SK-N-MC (cell line): ENCODE measurements around the gene ARID4B.
A peak's percentile ranks its signal among the peaks of the same experiment; 100 is the strongest.

Experiments used
- DNase-seq: peaks from one replicate; pipeline ENCODE4 v3.0.0-alpha.2; 2011; ENCODE audit warnings: low read depth, low spot score
- H3K27ac ChIP-seq: fragments of 200-600 bp; sonication (generic); 2 replicates; pipeline ENCODE4 v1.5.1; 2016; ENCODE audit warnings: mixed run types
- H3K36me3 ChIP-seq: fragments of 200-600 bp; sonication (generic); 2 replicates; pipeline ENCODE4 v1.6.1; 2017; ENCODE audit warnings: antibody characterized with exemption, low read length, mixed read lengths; ENCODE audit not compliant: insufficient read depth
- H3K4me3 ChIP-seq: fragments of 200-600 bp; sonication (generic); 2 replicates; pipeline ENCODE4 v1.5.1; 2016
- H3K9ac ChIP-seq: fragments of 200-600 bp; sonication (generic); 2 replicates; pipeline ENCODE4 v1.8.0; 2017; ENCODE audit warnings: mixed run types, mixed read lengths; ENCODE audit not compliant: insufficient read length
- H3K9me3 ChIP-seq: fragments of 200-600 bp; sonication (generic); 2 replicates; pipeline ENCODE4 v1.6.1; 2017; ENCODE audit warnings: low read depth, mild to moderate bottlenecking, antibody characterized with exemption, low read length, moderate library complexity, mixed read lengths
- EZH2 ChIP-seq: fragments of 200-600 bp; sonication (generic); IDR thresholded peaks from one replicate; pipeline ENCODE4 v1.6.1; 2017; ENCODE audit warnings: antibody characterized with exemption
- FOXP2 ChIP-seq: optimal IDR thresholded peaks from 2 replicates; pipeline ENCODE3; 2011; ENCODE audit warnings: mild to moderate bottlenecking, moderate library complexity; ENCODE audit not compliant: insufficient read depth; ENCODE audit errors: extremely low read length, control extremely low read depth
- POLR2AphosphoS5 ChIP-seq: IDR thresholded peaks from 2 replicates; pipeline ENCODE4 v1.6.1; 2012; ENCODE audit warnings: mild to moderate bottlenecking, low read depth, low read length, borderline replicate concordance

The ARID4B gene

GRCh38 chr1:235307158-235308124, 20.5 kb downstream of the ARID4B start:
- Histone ChIP-seq H3K9me3 (no peaks in the 10 kb centered on the region), H3K9ac (no peak overlapping the region), H3K36me3 (no peaks in the 10 kb centered on the region; the same call in 1 of the 2 replicates), H3K27ac (peak overlapping the region; percentile 42), H3K4me3 (no peak overlapping the region)
- TF ChIP-seq POLR2AphosphoS5 (no peak), EZH2 (no peak)
- DNase-seq, result no peak

DNA sequence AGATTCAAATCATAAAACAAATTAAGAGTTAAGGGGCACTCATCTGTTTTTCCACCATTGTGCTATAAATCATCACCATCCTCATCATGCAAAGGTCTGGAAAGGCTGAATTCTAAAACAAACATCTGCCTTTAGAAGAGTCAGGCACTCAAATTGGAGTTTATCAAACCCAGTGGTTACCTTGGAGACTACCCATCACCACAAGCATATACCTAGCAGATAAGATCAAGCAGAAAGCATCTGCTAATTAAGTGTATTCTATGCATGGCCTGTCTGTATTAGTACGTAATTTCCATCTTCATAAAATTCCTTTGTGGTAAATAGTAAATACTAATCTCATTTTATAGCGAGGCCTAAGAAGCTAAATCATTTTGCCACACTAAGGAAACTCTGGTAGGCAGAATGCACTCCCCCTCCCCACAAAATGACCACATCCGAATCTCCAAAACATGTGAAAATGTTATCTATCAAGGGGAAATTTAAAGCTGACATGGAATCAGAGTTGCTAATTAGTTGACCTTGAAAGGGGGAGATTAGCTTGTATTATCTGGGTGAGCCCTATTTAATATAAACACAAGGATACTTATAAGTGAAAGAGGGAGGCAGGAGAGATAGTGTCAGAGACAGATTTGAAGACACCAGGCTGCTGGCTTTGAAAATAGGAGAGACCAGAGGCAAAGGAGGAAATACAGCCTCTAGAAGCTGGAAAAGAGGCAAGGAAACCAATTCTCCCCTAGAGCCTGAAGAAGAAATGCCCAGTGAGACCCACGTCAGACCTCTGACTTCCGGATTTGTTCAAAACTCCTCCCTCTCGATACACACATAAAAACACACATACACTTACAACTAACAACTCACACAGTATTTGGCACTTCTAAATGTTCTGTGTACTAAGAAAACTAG, 23.2 kb downstream of the ARID4B start:
- H3K9ac ChIP-seq, result no peak overlapping the region
- H3K27ac ChIP-seq, result peak overlapping the region; percentile 7; the same call in 1 of the 2 replicates
- no peaks in the 10 kb centered on the region for H3K36me3 ChIP-seq
- no peak for DNase-seq
- TF ChIP-seq EZH2, result no peak
- TF ChIP-seq POLR2AphosphoS5, result no peak
- TF ChIP-seq FOXP2, result no peak
- H3K4me3 ChIP-seq, result no peak overlapping the region
- no peaks in the 10 kb centered on the region for H3K9me3 ChIP-seq

DNA sequence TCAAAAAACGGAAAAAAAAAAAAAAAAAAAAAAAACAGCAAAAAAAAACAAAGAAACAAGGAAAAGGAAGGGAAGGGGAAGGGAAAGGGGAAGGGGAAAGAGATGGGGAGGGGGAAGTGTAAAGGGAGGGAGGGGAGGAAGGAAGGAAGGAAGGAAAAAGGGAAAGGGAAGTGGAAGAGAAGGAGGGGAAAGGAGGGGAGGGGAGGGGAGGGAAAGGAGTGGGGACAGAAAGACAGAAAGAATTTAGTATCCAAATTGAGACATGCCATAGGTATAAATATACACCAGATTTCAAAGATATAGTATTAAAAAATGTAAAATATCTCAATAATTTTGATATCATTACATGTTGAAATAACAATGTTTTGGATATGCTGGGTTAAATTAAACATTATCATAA, 25.8 kb downstream of the ARID4B start:
- H3K36me3 ChIP-seq, result peaks cover 3% of the 10 kb centered on the region; the same call in 1 of the 2 replicates
- H3K9me3 ChIP-seq, result peaks cover 4% of the 10 kb centered on the region; the same call in 1 of the 2 replicates
- TF ChIP-seq FOXP2, result no peak
- no peak for TF ChIP-seq EZH2
- no peak for TF ChIP-seq POLR2AphosphoS5
- H3K27ac ChIP-seq, result no peak overlapping the region
- H3K9ac ChIP-seq, result no peak overlapping the region
- DNase-seq, result no peak
- H3K4me3 ChIP-seq, result no peak overlapping the region

DNA sequence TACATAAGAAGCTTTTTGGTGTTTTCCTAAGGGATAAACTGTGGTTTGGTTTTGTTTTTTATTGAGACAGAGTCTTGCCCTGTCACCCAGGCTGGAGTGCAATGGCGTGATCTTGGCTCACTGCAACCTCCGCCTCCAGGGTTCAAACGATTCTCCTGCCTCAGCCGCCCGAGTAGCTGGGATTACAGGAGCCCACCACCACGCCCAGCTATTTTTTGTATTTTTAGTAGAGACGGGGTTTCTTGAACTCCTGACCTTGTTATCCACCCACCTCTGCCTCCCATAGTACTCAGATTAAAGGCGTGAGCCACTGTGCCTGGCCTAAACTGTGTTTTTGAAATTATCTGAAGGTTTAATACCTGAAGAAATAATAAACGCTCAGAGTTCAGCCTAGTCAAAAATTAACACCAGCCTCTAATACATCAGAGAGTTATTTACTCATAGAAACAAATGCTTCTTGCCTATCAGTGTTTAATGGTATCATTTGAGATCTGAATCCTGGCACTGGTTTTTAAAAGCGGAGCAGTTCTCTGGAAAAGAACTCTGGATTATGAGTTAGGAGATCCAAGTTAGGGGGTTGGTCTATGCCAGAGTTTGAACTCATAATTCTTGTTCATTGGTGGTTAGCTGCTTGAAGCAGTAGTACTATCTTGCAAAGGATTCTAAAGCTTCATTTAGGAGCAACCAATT, 28.7 kb downstream of the ARID4B start:
- DNase-seq, result no peak
- peaks cover 4% of the 10 kb centered on the region; the same call in 1 of the 2 replicates for H3K9me3 ChIP-seq
- H3K9ac ChIP-seq, result no peak overlapping the region
- TF ChIP-seq POLR2AphosphoS5, result no peak
- no peak for TF ChIP-seq EZH2
- TF ChIP-seq FOXP2, result no peak
- H3K4me3 ChIP-seq, result no peak overlapping the region
- peaks cover 3% of the 10 kb centered on the region; the same call in 1 of the 2 replicates for H3K36me3 ChIP-seq
- no peak overlapping the region for H3K27ac ChIP-seq

DNA sequence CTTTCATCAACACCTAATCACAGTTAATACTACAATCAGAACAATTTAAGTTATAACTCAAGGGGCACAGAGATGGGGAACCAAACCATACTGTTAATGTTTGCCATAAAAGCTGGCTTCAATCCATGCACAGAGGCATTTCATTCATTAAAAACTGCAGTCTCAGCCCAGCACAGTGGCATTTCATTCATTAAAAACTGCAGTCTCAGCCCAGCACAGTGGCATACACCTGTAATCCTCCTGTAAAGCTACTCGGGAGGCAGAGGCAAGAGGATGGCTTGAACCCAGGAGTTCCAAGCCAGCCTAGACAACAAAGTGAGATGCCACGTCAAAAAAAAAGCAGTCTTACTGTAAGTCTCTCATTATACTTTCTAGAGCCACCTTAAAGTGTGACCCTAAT, 29.2 kb downstream of the ARID4B start:
- Histone ChIP-seq H3K4me3 (no peak overlapping the region), H3K36me3 (peaks cover 3% of the 10 kb centered on the region; the same call in 1 of the 2 replicates), H3K27ac (no peak overlapping the region), H3K9me3 (peaks cover 4% of the 10 kb centered on the region; the same call in 1 of the 2 replicates), H3K9ac (no peak overlapping the region)
- no peak for DNase-seq
- no peak for TF ChIP-seq EZH2
- TF ChIP-seq POLR2AphosphoS5, result no peak
- TF ChIP-seq FOXP2, result no peak

- peaks cover 4% of the 10 kb centered on the region; the same call in 1 of the 2 replicates for H3K9me3 ChIP-seq
- no peak overlapping the region for H3K27ac ChIP-seq
- peaks cover 3% of the 10 kb centered on the region; the same call in 1 of the 2 replicates for H3K36me3 ChIP-seq
- H3K9ac ChIP-seq, result no peak overlapping the region
- DNase-seq, result no peak
- no peak overlapping the region for H3K4me3 ChIP-seq
- TF ChIP-seq POLR2AphosphoS5 (no peak), FOXP2 (no peak)
Measured at GRCh38 chr1:235297579-235297978, 30.4 kb downstream of the ARID4B start.

- no peak for DNase-seq
- Histone ChIP-seq H3K4me3 (no peak overlapping the region), H3K9me3 (peaks cover 4% of the 10 kb centered on the region; the same call in 1 of the 2 replicates), H3K36me3 (peaks cover 3% of the 10 kb centered on the region; the same call in 1 of the 2 replicates), H3K9ac (no peak overlapping the region), H3K27ac (no peak overlapping the region)
- no peak for TF ChIP-seq POLR2AphosphoS5
- no peak for TF ChIP-seq FOXP2
- no peak for TF ChIP-seq EZH2
Measured at GRCh38 chr1:235296729-235297128, 31.2 kb downstream of the ARID4B start.

- TF ChIP-seq POLR2AphosphoS5 (no peak), FOXP2 (no peak), EZH2 (no peak)
- no peak overlapping the region for H3K4me3 ChIP-seq
- H3K9ac ChIP-seq, result no peak overlapping the region
- H3K36me3 ChIP-seq, result peaks cover 3% of the 10 kb centered on the region; the same call in 1 of the 2 replicates
- peaks cover 4% of the 10 kb centered on the region; the same call in 1 of the 2 replicates for H3K9me3 ChIP-seq
- no peak overlapping the region for H3K27ac ChIP-seq
- DNase-seq, result no peak
Measured at GRCh38 chr1:235295902-235296350, 32.1 kb downstream of the ARID4B start.
